ENCODE measurements around the gene HAO2.
"Not testable (repeated sequence)": the region's sequence is repeated elsewhere in the genome, so short reads cannot be mapped to it uniquely, and the experiment has no call there.

HAO2 gene

GRCh38 chr1:119368554-119368953 is at the start of gene HAO2:
HAO2 (plus strand) TSS chr1:119368785; CDS start chr1:119381086, 12,301 bp downstream.
- no peak for DNase-seq

DNA sequence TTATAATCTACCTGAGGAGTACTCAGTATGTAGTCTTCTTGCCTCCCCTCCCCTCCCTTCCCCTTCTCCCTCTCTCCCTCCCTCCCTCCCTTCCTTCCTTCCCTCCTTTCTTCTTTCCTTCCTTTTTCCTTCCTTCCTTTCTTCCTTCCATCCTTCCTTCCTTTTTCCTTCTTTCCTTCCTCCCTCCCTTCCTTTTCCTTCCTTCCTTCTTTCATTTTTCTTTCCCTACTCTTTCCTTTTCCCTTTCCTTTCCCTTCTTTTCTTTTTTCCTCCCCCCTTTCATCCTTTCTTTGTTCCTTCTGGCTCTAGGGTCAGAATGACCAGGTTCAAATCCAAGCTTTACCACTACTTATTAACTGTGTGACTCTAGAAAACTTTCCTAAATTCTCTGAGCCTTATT is 48.5 kb upstream of the HAO2 start:
- no peak for DNase-seq

GRCh38 chr1:119321666-119322419 is 46.7 kb upstream of the HAO2 start:
- no peak for DNase-seq

DNA sequence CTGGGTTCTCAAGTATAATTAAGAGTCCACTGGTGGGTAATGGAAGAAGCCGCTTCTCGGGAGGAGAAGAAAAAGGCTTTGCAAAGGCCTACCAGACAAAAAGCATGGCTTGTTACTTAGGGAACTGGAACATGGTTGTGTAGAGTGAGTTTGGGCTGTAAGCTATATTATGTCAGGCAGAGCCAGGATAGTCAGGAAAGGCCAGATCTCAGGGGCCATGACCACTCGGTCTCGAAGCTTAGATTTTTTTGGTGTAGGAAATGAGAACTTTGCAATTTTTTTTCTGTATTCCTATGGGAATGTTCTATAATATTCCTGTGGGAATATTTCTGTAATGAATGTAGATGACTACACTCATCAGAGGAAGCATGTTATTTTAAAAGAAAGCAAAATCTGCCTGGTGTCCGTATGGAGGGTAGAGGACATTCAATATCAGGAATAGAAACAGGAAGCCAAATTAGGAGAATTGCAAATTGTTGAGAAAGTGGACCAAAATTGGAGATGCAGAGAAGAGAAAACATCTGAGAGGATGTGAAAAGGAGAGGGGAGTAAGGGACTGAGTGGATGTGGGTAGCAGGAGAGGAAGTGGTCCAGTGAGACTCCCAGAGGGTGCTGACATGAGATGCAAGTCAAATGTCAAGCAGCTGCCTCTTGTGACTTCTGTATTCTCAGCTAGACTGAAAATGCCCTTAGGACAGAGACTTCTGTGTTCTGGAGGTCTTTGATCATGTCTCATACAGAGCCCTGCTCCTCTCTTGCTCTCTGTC is 45.2 kb upstream of the HAO2 start:
- DNase-seq: no peak

DNA sequence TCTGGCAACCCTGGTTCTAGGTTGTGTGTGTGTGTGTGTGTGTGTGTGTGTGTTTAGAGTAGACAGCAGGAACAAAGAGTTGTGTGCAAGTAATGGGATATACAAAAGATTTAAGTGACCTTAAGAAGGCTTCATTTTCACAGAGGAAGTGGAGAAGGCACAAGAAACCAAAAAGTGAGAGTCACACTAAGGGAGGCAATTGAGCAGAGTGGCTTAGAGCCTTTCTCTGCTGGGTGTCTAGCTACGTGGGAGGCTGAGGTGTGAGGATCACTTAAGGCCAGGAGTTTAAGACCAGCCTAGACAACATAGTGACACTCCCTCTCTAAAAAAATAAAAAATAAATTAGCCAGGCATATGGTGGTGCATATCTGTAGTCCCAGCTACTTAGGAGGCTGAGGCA is 44.4 kb upstream of the HAO2 start:
- no peak for DNase-seq

GRCh38 chr1:119326251-119326650 is 42.3 kb upstream of the HAO2 start:
- DNase-seq: no peak

DNA sequence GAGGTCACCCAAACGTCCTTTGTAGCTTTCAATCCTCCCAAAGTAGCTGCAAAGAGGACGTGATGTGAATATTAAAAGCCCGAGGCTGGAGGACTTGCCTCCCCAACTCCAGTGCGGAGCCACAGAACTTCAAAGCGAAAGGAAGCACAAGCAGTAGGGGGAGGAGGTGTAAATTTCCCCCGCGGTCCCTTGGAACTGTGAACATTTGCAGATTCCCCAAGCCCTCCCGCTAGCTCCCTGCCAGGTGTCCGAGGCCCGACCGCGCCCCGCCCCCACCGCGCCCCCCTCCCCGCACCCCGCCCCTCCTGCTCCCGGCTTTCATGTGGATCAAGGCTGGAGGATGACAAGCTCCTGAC is 41.5 kb upstream of the HAO2 start:
- DNase-seq: no peak

DNA sequence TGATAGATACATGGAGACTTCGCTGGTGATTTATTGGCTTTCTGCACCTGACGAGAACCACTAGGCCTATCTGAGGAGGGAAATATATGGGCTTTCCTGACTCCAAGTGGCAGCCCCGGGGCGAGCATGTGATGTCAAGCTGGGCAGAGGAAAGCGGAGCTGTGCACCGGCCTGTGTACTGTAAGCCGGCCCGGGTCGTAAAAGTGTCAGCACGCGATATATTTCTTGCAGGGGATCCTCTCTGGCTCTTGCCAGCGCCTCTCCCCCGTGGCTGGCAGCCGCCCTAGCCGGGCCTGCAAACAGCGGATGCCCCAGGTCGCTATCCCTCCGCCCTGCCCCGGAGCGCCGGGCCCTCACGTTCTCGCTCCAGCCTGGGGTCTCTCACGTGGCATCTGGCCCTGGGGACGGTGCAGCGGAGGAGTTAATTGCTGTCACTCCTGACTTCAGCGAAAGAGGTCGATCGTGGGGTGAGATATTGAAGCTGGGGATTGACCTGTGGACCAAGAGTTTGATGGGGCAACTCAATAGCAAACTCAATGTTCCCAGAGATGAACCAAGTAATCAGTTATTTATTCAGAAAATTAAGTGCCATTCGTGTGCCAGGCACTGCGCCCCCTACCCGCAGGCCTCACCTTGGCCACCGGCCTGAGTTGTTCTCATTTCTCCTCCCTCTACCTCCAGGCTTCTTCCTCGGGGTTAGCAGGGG is 41.0 kb upstream of the HAO2 start:
- peak; percentile 9 for DNase-seq

DNA sequence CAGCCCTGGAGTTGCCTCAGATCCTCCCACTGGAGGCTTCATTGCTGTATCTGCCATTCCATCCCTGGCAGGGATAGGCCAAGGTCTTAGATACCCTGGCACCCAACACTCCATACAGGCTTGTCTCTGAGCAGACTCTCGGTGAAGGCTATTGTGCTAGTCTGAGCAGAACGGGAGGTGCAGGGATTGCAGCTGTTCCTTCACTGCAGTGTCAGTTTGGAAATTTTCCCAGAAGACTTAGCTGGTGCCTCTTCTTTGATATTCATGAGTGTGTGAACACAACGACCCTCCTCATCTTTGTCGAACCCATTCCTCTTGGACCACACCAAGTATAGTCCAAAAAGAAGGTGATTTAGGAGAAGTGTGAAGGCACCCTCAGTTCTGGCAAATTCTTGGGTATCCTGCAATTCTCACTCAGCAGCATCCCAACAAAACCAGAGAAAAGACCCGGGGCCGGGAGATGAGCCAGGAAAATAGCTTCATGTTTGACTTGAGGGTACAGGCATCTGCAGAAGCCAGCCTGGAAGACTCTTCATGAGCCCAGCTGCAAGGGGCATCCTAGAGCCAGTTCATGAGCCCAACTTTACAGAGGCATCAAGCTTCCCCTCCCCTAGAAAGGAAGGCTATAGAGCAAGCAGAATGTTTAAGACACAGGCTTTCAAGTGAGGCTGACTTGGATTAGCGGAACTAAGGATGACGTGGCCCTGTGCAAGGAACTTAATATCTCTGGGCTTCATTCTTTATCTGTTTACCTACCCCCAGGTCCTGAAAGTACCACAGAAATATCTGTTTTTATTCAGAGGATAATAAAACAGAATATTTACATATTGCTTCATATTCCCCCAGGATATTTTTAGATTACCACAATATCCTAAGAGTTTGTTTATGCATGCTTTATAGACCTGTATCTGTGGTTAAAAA is 38.8 kb upstream of the HAO2 start:
- DNase-seq: no peak

DNA sequence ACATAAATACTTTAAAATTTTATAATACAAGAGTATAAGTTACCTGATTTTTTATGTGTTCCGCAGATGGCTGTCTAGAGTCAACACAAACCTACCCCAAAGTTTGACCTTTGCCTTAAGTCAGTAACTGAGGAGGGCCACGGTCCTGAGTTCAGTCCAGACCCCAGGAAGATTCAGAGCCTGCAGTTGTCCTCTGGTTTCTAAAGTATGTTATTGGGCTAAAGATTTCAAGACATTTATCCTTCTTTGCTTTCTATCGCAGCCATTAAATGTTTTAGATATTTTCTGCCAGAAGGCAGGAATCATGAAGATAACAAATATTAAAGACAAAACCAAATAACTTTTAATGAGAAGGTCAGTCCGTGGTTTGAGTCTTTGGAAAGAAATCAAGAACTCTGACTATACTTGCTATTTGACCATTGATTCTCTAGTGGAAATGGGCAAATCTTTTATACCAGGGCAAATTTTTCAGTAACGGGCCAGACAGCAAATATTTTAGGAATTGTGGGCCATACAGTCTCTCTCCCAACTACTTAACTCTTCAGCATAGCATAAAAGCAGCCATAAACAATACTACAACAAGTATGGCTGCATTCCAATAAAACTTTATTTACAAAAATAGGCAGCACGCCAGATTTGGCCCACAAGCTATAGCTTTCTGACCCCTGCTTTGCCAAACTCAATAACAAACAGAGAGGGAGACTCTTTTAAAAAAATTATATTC is 38.0 kb upstream of the HAO2 start:
- DNase-seq: no peak

- no peak for DNase-seq
These were observed 37.4 kb upstream of the HAO2 start for GRCh38 chr1:119331190-119331515.

DNA sequence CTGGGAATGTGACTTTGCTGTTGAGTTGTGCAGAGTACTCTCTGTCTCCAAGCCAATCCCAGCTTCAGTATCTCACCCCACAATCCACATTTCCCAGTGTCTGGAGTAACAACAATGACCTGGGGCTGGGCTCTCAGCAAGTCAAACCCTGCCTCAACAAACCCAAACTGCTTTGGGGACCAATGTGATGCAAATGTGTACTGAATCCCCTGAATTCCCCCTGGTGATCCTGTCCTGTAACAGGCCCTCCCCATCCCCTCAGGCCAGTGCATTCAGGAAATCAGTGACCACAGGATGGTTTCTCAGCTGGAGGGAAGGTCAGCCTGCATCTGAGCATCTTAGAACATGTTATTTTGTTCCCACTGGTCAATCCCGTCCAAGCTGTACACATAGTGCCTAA is 36.7 kb upstream of the HAO2 start:
- DNase-seq: no peak

DNA sequence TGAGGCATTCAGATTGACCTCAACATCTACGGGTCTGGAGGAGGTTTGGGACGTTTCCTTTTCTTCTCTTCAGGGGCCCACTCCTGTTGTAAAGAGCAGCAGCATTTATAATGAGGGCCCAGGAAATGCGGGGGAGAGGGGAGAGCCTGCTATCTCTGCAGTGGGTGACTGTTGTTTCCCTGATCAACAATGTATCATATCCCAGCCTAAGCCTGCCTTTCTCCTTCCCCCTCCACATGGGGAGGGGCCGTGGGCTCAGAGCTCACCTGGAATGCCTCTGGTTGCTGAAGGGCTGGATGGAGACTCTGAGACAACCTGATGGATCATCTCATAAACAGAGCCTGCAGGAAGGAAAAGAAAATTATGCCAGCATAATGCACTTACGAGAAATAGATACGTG is 36.0 kb upstream of the HAO2 start:
- no peak for DNase-seq

DNA sequence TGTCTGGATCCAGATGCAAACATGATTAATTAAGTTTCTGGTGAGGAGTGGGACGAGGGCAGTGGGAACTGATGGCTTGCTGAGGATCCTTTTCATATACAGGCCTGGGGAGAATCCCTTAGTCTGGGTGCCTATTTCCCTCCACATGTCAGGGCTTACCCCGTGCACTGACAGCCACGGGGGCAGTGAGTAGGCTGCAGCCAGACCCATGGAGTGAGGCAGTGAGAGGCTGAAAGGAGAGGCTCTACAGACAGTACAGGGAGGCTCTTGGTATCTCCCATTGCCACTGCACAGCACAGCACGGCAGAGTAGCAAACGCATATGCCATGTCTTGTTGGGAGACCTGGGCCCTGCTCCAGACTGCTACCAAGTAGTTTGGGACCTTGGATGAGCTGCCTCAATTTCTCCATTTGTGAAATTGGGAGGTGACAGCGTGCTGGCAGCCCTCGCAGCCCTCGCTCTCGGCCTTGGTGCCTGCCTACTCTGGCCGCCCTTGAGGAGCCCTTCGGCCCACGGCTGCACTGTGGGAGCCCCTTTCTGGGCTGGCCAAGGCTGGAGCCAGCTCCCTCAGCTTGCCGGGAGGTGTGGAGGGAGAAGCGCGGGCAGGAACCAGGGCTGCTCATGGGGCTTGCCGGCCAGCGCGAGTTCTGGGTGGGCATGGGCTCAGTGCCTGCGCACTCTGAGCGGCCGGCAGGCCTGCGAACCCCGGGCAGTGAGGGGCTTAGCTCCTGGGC is 35.3 kb upstream of the HAO2 start:
- DNase-seq: no peak

GRCh38 chr1:119333897-119334250 is 34.7 kb upstream of the HAO2 start:
- not testable (repeated sequence) for DNase-seq

- no peak for DNase-seq
These were observed 31.7 kb upstream of the HAO2 start for GRCh38 chr1:119336848-119337247.

GRCh38 chr1:119338004-119338403 is 30.6 kb upstream of the HAO2 start:
- no peak for DNase-seq

GRCh38 chr1:119338757-119339156 is 29.8 kb upstream of the HAO2 start:
- DNase-seq: no peak

- DNase-seq: no peak
These were observed 27.7 kb upstream of the HAO2 start for GRCh38 chr1:119340861-119341261.

DNA sequence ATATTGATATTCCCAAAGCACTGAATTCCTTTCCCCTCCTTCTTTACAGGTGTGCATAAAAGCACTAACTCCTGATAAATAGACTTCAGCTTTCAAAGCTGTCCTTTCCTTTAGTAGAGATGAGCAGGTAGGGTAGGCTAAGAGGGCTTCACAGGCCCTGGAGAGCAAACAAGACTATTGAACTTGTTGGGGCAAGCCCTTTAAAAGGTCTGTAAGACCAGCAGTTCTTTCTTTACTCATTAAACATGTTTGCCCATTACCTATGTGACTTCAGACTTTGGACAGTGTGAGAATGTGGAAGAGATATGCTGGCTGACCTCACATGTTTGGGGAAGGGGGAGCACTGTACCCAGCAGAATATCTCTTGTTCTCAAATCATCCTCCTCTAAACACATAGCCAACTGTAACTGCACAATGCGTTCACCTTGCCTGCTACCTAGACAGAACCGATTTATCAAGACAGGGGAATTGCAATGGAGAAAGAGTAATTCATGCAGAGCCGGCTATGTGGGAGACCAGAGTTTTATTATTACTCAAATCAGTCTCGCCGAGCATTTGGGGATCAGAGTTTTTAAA is 27.1 kb upstream of the HAO2 start:
- DNase-seq: no peak

GRCh38 chr1:119345398-119345797 is 23.2 kb upstream of the HAO2 start:
- no peak for DNase-seq

Data from kidney glomerular epithelial cell (primary cell).